NOMO-1 treated with DMSO at 0.1 percent for 48 hours (cell line): ENCODE measurements around the gene WWTR1.

Source experiments
- DNase-seq: peaks from one replicate; lab custom pipeline; 2025; ENCODE audit not compliant: unreplicated experiment; lab: John Stamatoyannopoulos, UW

WWTR1 gene

GRCh38 chr3:149474250-149474817 is 183.5 kb downstream of the WWTR1 start, which contains the start of gene TM4SF4:
TSS of gene TM4SF4 (plus strand) at chr3:149474697. CDS start at chr3:149474878, 181 bp downstream.
- no peak for DNase-seq

DNA sequence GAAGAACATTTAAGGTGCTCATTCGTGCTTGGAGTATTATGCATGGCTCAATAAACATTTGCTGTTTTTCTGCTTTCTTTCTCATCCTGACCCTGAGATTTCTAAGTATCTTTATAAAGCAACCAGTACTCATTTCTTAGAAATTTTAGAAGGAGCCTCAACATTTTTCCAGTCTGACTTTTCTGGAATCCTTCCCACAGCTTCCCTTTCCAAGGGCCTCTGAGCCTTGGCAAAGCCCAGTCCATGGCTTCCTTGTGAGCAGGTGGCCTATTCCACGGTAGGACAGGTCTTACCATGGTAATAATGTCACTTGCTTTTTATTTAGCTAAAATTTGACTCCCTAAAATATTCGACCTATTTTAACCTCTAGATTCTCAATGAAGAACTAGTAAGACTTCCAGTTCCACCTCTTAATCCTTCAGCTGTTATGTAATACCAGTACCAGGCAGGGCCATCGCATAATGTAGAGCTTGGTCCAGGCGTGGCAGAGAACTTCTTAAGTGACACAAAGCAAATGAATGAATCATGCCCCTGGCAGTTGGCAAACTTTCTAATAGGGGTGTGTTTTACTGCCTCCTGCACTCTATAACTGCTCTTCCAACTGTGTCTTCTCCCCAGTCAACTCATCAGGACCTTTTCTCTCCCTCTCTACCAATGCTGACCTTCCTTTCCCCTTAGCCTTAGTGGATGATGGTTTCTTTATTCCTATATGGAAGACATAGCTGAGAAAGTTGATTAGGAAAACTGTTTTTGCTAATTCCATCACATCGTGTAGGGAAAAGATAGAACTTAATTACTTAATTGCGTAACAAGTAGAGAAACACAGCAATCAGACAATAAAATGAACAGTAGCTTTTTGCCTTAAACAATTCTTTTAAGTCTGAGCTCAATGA is 184.2 kb downstream of the WWTR1 start:
- DNase-seq = peak; percentile 94

GRCh38 chr3:149472030-149472797 is 185.6 kb downstream of the WWTR1 start:
- no peak for DNase-seq

DNA sequence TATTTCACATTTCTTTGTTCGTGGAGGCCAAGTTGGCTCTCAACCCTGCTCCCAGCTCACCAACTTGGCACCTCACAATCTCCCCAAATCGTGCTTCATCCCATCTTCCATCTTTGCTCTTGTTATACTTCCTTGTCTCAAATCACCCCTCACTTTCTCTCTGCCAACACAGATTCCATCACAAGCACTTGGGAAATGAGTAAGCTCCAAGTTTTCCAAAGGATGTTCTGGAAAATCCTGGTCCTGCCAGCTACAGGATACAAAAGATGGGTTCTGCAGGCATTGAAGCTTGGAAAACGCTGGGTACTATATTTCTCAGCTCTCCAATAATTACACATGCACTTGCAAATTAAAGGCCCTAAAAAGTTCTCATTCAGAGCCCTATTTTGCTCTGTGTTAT is 187.4 kb downstream of the WWTR1 start:
- no peak for DNase-seq

DNA sequence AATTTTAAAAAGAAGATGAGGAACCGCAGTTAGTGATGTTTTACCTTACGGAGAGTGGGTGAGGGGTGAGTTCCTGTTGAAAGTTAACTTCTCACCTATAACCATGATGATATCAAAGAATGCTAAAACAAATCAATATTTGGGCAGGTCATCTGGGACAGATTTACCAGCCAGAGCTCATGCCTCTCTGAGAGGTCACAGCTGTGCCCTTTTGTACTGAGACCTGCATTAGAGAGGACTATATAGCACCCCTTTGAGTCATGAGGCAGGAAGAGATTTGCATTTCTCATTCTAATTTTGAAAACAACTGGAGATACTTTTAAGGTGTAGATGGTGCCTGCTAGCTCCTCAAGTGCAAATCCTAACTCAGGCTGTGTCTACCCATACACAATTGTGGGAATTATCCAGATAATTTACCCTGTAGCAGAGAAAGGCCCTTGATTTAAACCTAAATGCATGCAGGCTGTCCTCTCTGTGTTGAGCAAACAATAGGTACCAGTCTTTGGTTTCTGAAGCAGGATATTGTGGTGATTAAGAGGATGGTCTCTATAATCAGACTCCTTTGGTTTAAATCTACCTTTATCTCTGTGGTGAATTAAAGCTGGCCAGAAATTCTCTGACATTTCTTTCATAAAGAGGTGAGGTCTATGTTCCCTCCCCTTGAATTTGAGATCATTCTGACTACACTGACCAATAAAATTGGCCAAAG is 189.2 kb downstream of the WWTR1 start:
- DNase-seq = no peak
